Measurements from ENCODE around the gene RASSF3. TPM values are rescaled to one million over a fixed set of nuclear protein-coding genes. Genes with fewer than 3 reads are reported as not detected.
A peak's percentile ranks its signal among the peaks of the same experiment; 100 is the strongest.

Gene RASSF3
- total and polyA plus RNA-seq, 11 donors, result 32.8 to 116 (median 90.6) TPM

DNA sequence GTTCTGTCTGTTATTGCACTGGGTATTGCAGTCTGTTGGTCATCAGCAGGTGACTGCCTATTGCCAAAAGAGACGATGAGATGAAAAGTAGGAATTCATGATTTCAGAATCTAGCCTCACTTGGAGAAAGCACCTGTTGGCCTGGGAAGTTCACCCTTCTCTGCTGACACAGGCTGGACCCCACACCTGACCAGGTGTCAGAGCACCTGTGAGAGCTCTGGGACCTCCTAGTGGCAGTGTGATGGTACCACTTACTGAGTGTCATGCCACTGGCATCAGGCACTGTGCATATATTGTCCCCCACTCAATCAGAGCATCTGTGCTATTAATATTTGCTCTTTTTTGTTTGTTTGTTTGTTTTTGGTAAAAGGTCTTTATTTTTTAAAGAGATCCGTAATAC, 68.0 kb downstream of the RASSF3 start:
- ATAC-seq (no peak), DNase-seq (no peak)
- H3K9me3 ChIP-seq, result no peaks in the 10 kb centered on the region
- TF ChIP-seq, protein P1, sequence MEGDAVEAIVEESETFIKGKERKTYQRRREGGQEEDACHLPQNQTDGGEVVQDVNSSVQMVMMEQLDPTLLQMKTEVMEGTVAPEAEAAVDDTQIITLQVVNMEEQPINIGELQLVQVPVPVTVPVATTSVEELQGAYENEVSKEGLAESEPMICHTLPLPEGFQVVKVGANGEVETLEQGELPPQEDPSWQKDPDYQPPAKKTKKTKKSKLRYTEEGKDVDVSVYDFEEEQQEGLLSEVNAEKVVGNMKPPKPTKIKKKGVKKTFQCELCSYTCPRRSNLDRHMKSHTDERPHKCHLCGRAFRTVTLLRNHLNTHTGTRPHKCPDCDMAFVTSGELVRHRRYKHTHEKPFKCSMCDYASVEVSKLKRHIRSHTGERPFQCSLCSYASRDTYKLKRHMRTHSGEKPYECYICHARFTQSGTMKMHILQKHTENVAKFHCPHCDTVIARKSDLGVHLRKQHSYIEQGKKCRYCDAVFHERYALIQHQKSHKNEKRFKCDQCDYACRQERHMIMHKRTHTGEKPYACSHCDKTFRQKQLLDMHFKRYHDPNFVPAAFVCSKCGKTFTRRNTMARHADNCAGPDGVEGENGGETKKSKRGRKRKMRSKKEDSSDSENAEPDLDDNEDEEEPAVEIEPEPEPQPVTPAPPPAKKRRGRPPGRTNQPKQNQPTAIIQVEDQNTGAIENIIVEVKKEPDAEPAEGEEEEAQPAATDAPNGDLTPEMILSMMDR (IDR thresholded peaks at IDR 0.05), result no peak
- TF ChIP-seq POLR2A (IDR thresholded peaks at IDR 0.05), result no peak
- no peak overlapping the region for H3K4me3 ChIP-seq
- WGBS, 4 donors, result 91 to 98% (median 95%) methylated on average over 2 of the region's 2 CpGs
- H3K36me3 ChIP-seq, result no peaks in the 10 kb centered on the region
- no peaks in the 10 kb centered on the region for H3K27me3 ChIP-seq
- H3K27ac ChIP-seq, result peak overlapping the region in 9 of 12 donors; percentile 19 to 89 (median 84)
- intact Hi-C loops (cut with DNase I), result loop anchor here in 3 of 10 donors (5.0 kb wide), 1 partner anchor 66 kb away; the partner anchor contains the start of gene RASSF3 (in 3 of the 3)
- peaks cover 6 to 99% (median 80%) of the 10 kb centered on the region in 12 donors for H3K4me1 ChIP-seq

DNA sequence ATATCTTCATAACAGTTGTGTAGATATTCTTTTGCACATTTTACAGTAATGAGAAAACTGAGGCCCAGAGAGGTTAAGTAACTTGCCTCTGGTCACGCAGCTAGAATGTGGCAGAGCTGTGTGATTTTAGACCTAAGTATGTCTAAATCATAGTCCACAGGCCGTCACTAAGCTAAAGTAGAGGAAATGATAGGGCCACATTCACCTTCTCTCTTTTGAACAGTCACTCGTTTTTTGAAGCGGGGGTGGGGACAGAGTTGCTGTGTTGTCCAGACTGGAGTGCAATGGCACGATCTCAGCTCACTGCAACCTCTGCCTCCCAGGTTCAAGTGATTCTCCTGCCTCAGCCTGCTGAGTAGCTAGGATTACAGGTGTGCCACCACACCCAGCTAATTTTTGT, 68.5 kb downstream of the RASSF3 start:
- TF ChIP-seq POLR2A (IDR thresholded peaks at IDR 0.05), result no peak
- TF ChIP-seq, protein P1 (IDR thresholded peaks at IDR 0.05), result no peak
- Histone ChIP-seq H3K27me3 (no peaks in the 10 kb centered on the region), H3K9me3 (no peaks in the 10 kb centered on the region), H3K36me3 (no peaks in the 10 kb centered on the region), H3K4me1 (peaks cover 2 to 99% (median 80%) of the 10 kb centered on the region in 12 donors), H3K4me3 (no peak overlapping the region), H3K27ac (peak overlapping the region; percentile 4 to 89 (median 81))
- intact Hi-C loops (cut with DNase I), result loop anchor here in 3 of 10 donors (5.0 kb wide), 1 partner anchor 67 kb away; the partner anchor contains the start of gene RASSF3 (in 3 of the 3)
- WGBS, 4 donors, result 74 to 86% (median 85%) methylated on average over 5 of the region's 5 CpGs
- no peak for DNase-seq
- no peak for ATAC-seq

DNA sequence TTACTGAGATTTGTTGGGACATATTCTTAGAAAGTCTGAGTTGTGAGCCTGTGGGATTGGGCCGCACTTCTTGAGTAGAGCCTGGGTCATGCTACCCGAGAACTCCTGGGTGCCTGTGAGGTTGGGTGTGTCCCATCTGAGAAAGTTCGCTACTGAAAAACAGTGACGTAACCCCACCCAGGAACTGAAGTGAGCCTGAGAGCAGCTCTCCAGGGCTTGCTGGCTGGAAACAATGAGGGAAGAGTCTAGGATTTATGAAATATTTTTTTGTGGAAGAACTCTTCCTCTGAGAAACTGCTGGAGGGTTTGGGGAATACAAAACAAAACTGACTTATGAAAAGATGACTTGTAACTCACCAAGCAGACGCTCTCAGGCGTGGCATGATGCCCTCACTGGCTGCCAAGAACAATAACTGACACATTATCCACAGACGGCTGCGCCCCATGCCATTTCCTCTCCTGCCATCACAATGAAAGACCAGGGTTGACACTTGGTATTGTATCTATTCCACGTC, 69.2 kb downstream of the RASSF3 start:
- H3K4me1 ChIP-seq, result peaks cover 2 to 99% (median 76%) of the 10 kb centered on the region in 12 donors
- intact Hi-C loops (cut with DNase I), result loop anchor here in 3 of 10 donors (5.0 kb wide), 1 partner anchor 67 kb away; the partner anchor contains the start of gene RASSF3 (in 3 of the 3)
- 17 to 27% (median 22%) methylated on average over 9 of the region's 9 CpGs for WGBS, 4 donors

DNA sequence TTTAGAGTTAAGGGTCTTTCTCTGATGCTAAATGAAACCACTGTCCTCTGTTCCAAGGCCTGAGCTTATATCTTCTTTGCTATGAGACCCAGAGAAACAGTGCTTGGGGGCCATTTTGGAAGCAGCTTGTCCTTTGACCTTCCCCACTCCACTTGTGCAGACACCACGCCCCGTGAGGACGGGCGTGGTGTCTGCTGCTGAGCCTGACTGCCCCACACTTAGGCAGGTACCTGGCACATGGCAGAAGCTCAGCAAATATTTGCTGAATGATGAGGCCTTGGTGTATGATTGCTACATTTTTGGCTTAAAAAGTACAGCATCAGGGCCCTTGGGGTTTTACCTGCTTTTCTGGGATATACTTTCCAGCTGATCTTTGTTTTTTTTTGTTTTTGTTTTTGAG, 69.9 kb downstream of the RASSF3 start:
- 58 to 82% (median 70%) methylated on average over 4 of the region's 4 CpGs for WGBS, 4 donors
- Histone ChIP-seq H3K4me3 (peak overlapping the region in 1 of 12 donors; percentile 8), H3K4me1 (peaks cover 2 to 100% (median 69%) of the 10 kb centered on the region in 12 donors), H3K9me3 (no peaks in the 10 kb centered on the region), H3K27ac (peak overlapping the region; percentile 37 to 89 (median 81)), H3K27me3 (no peaks in the 10 kb centered on the region), H3K36me3 (peaks cover 0 to 9% (median 2%) of the 10 kb centered on the region in 9 donors)
- DNase-seq, result no peak
- intact Hi-C loops (cut with DNase I), result no loop called here
- TF ChIP-seq, protein P1 (IDR thresholded peaks at IDR 0.05), result no peak
- TF ChIP-seq POLR2A (IDR thresholded peaks at IDR 0.05), result no peak
- ATAC-seq, result no peak

More for the DNA sequence above, 69.2 kb downstream of the RASSF3 start:
- ATAC-seq (peak in 3 of 4 donors; percentile 51 to 55 (median 55)), DNase-seq (peak; percentile 60 to 88 (median 79))
- no peaks in the 10 kb centered on the region for H3K9me3 ChIP-seq
- H3K27me3 ChIP-seq, result no peaks in the 10 kb centered on the region
- TF ChIP-seq, protein P1 (IDR thresholded peaks at IDR 0.05), result no peak
- TF ChIP-seq POLR2A (IDR thresholded peaks at IDR 0.05), result no peak
- peak overlapping the region; percentile 37 to 89 (median 81) for H3K27ac ChIP-seq
- H3K36me3 ChIP-seq, result peaks cover 0 to 2% (median 0%) of the 10 kb centered on the region in 9 donors
- peak overlapping the region in 5 of 12 donors; percentile 6 to 19 (median 8) for H3K4me3 ChIP-seq

All from heart left ventricle (tissue), 16 donors.